SK-N-SH (cell line): ENCODE data around the gene CPVL. TPM values are rescaled to one million over a fixed set of nuclear protein-coding genes. Genes with fewer than 3 reads are reported as not detected.

Source experiments
- CTCF ChIA-PET: fragments of 300-600, 350-600 bp; formaldehyde crosslinking; extraction: SDS; loops from one replicate; lab custom pipeline; 2021; lab: Yijun Ruan, JAX
- POLR2A ChIA-PET: fragments of 350-600 bp; sonication (Branson Sonifier 250); formaldehyde crosslinking; extraction: SDS; loops from one replicate; lab custom pipeline; 2020; ENCODE audit warnings: antibody characterized with exemption, inconsistent platforms; lab: Yijun Ruan, JAX
- DNase-seq: peaks from one replicate; pipeline ENCODE4 v3.0.0; 2012
- H2AFZ ChIP-seq: fragments of 200-600 bp; sonication (generic); 2 replicates; pipeline ENCODE4 v1.8.1; 2016; ENCODE audit warnings: antibody characterized with exemption, mild to moderate bottlenecking, low read depth
- H3F3A ChIP-seq: fragments of 200-600 bp; sonication (generic); replicated peaks from 2 replicates; pipeline ENCODE3; 2016; ENCODE audit warnings: antibody characterized with exemption, mild to moderate bottlenecking; ENCODE audit not compliant: insufficient read depth
- H3K27ac ChIP-seq, 2 experiments: fragments of 200-500 bp in 1 of 2; fragments of 200-600 bp in 1 of 2; sonication (Bioruptor generic) in 1 of 2; sonication (generic), shearing (Covaris generic) in 1 of 2; 2 replicates each; pipeline versions ENCODE4 v1.5.1 to v1.6.1; 2014 to 2016; ENCODE audit warnings: low read depth in 2 of 2, inconsistent platforms in 1 of 2, low read length in 1 of 2, mild to moderate bottlenecking in 1 of 2, mixed read lengths in 1 of 2
- H3K27me3 ChIP-seq: fragments of 200-600 bp; sonication (generic), shearing (Covaris generic); 2 replicates; pipeline ENCODE4 v1.6.1; 2016; ENCODE audit warnings: mixed run types; ENCODE audit not compliant: insufficient read depth
- H3K36me3 ChIP-seq, 2 experiments: fragments of 200-500 bp in 1 of 2; fragments of 200-600 bp in 1 of 2; sonication (Bioruptor generic) in 1 of 2; sonication (generic) in 1 of 2; replicated peaks in 1 of 2; 2 replicates each; pipeline versions ENCODE3 to v1.5.1; 2014 to 2016; ENCODE audit warnings: low read length in 1 of 2, mild to moderate bottlenecking in 1 of 2; ENCODE audit not compliant: insufficient read depth in 2 of 2, control insufficient read depth in 1 of 2
- H3K4me1 ChIP-seq, 2 experiments: fragments of 200-500 bp in 1 of 2; fragments of 200-600 bp in 1 of 2; sonication (Bioruptor generic) in 1 of 2; sonication (generic), shearing (Covaris generic) in 1 of 2; 2 replicates each; pipeline versions ENCODE4 v1.5.1 to v1.6.1; 2014 to 2016; ENCODE audit warnings: low read depth in 1 of 2, low read length in 1 of 2, mixed run types in 1 of 2; ENCODE audit not compliant: insufficient read depth in 2 of 2, control insufficient read depth in 1 of 2
- H3K4me2 ChIP-seq: fragments of 200-600 bp; sonication (generic), shearing (Covaris generic); 2 replicates; pipeline ENCODE4 v1.6.1; 2017; ENCODE audit warnings: mixed run types
- H3K4me3 ChIP-seq, 2 experiments: fragments of 200-500 bp in 1 of 2; fragments of 200-600 bp in 1 of 2; sonication (Bioruptor generic) in 1 of 2; sonication (generic), shearing (Covaris generic) in 1 of 2; 2 replicates each; pipeline versions ENCODE4 v1.5.1 to v1.8.1; 2014 to 2016; ENCODE audit warnings: low read depth in 2 of 2, inconsistent platforms in 1 of 2, low read length in 1 of 2, mild to moderate bottlenecking in 1 of 2, mixed read lengths in 1 of 2, moderate library complexity in 1 of 2
- H3K79me2 ChIP-seq: fragments of 200-600 bp; sonication (generic); 2 replicates; pipeline ENCODE4 v1.8.1; 2017; ENCODE audit warnings: mild to moderate bottlenecking; ENCODE audit not compliant: insufficient read depth
- H3K9ac ChIP-seq: fragments of 200-600 bp; sonication (generic); 2 replicates; pipeline ENCODE4 v1.6.1; 2017; ENCODE audit warnings: mixed run types
- H3K9me2 ChIP-seq: fragments of 200-600 bp; sonication (generic); 2 replicates; pipeline ENCODE4 v1.6.1; 2017; ENCODE audit warnings: mixed run types
- H3K9me3 ChIP-seq: fragments of 200-600 bp; sonication (generic); 2 replicates; pipeline ENCODE4 v1.6.1; 2017; ENCODE audit warnings: mixed run types, mild to moderate bottlenecking, moderate library complexity
- H4K20me1 ChIP-seq: fragments of 200-600 bp; sonication (generic); 2 replicates; pipeline ENCODE4 v1.6.1; 2017; ENCODE audit warnings: mild to moderate bottlenecking, mixed run types; ENCODE audit not compliant: insufficient read depth
- EP300 ChIP-seq, 2 experiments: IDR thresholded peaks; 2 replicates each; pipeline versions ENCODE4 v1.4.0 to v1.6.1; 2012; ENCODE audit warnings: borderline replicate concordance in 1 of 2, low read depth in 1 of 2, low read length in 1 of 2
- FOXM1 ChIP-seq: IDR thresholded peaks from 2 replicates; pipeline ENCODE4 v1.4.0; 2012; ENCODE audit warnings: low read depth, mild to moderate bottlenecking
- GATA2 ChIP-seq: sonication (generic); formaldehyde crosslinking; IDR thresholded peaks from 2 replicates; pipeline ENCODE4 v1.5.0; 2020; ENCODE audit warnings: mild to moderate bottlenecking, missing genetic modification reagents
- JUND ChIP-seq: IDR thresholded peaks from 2 replicates; pipeline ENCODE4 v1.4.0; 2012
- MAX ChIP-seq: IDR thresholded peaks from 2 replicates; pipeline ENCODE4 v1.4.0; 2012; ENCODE audit warnings: low read depth
- NFIC ChIP-seq: IDR thresholded peaks from 2 replicates; pipeline ENCODE4 v1.4.0; 2012; ENCODE audit warnings: borderline replicate concordance
- POLR2AphosphoS5 ChIP-seq: IDR thresholded peaks from 2 replicates; pipeline ENCODE4 v1.6.1; 2012; ENCODE audit warnings: low read depth, low read length
- REST ChIP-seq: IDR thresholded peaks from 2 replicates; pipeline ENCODE4 v1.6.1; 2012; ENCODE audit warnings: mild to moderate bottlenecking, low read depth, low read length, moderate library complexity
- RFX5 ChIP-seq: IDR thresholded peaks from 2 replicates; pipeline ENCODE4 v1.6.1; 2012; ENCODE audit warnings: mild to moderate bottlenecking, improper control_type of control experiment, low read length
- RXRA ChIP-seq: IDR thresholded peaks from 2 replicates; pipeline ENCODE4 v1.4.0; 2012; ENCODE audit warnings: low read depth, mild to moderate bottlenecking, borderline replicate concordance
- SIN3A ChIP-seq: IDR thresholded peaks from 2 replicates; pipeline ENCODE4 v1.6.1; 2012; ENCODE audit warnings: low read depth, mild to moderate bottlenecking, low read length, moderate library complexity, borderline replicate concordance
- SMC3 ChIP-seq: IDR thresholded peaks from 2 replicates; pipeline ENCODE4 v1.6.1; 2012; ENCODE audit warnings: low read depth, low read length, improper control_type of control experiment
- TAF1 ChIP-seq: IDR thresholded peaks from 2 replicates; pipeline ENCODE4 v1.6.1; 2012; ENCODE audit warnings: low read depth, mild to moderate bottlenecking, low read length, moderate library complexity, borderline replicate concordance
- USF1 ChIP-seq: IDR thresholded peaks from 2 replicates; pipeline ENCODE4 v1.4.0; 2012; ENCODE audit warnings: low read depth, borderline replicate concordance
- USF2 ChIP-seq: fragments of 150-350 bp; IDR thresholded peaks from 2 replicates; pipeline ENCODE4 v1.6.1; 2017; ENCODE audit warnings: antibody characterized with exemption, low read length, low read depth, borderline replicate concordance
- YY1 ChIP-seq: IDR thresholded peaks from 2 replicates; pipeline ENCODE4 v1.4.0; 2012; ENCODE audit warnings: low read depth, mild to moderate bottlenecking
- ZBTB33 ChIP-seq: IDR thresholded peaks from 2 replicates; pipeline ENCODE4 v1.4.0; 2012; ENCODE audit warnings: low read depth, borderline replicate concordance
- WGBS: methylation state at CpG from one replicate; pipeline ENCODE4 v1.1.6; 2017; ENCODE audit warnings: low lambda C conversion rate; 5-methylcytosine and 5-hydroxymethylcytosine counted together
- polyA plus RNA-seq, 3 experiments: library from polyadenylated mRNA; depleted of rRNA; stranded (reverse); fragments of >200 nt; gene quantifications; 2 replicates each; pipeline ENCODE4 v1.2.3, GENCODE V29; 2012

CPVL gene
- polyA plus RNA-seq, 1 of the 3 experiments (the other 2 are of a cell fraction): not detected

GRCh38 chr7:28999895-29000716, 146.2 kb downstream of the CPVL start:
- TF ChIP-seq MAX (no peak), JUND (no peak), FOXM1 (no peak), TAF1 (no peak), YY1 (no peak), RXRA (no peak), SIN3A (no peak)
- Histone ChIP-seq H3K9me3 (no peaks in the 10 kb centered on the region), H3K9ac (no peak overlapping the region), H2AFZ (no peak overlapping the region), H3K27me3 (no peaks in the 10 kb centered on the region; the same call in 1 of the 2 replicates), H3K27ac (no peak overlapping the region), H3F3A (no peaks in the 10 kb centered on the region), H3K4me3 (no peak overlapping the region), H3K4me1 (peaks cover 0 to 12% of the 10 kb centered on the region in 2 experiments; a peak in 1 of 4 replicates), H3K9me2 (no peaks in the 10 kb centered on the region), H3K79me2 (no peaks in the 10 kb centered on the region), H4K20me1 (no peaks in the 10 kb centered on the region), H3K36me3 (no peaks in the 10 kb centered on the region), H3K4me2 (no peak overlapping the region)
- ChIA-PET POLR2A (no interaction called here), CTCF (interaction anchor here (1.2 kb wide), 1 partner anchor 106 kb away, joined by 5 read pairs; no protein-coding TSS in a partner anchor)
- 60% methylated on average over 12 of the region's 12 CpGs for WGBS
- no peak for DNase-seq

GRCh38 chr7:28999427-28999826, 146.9 kb downstream of the CPVL start:
- H3K9me2 ChIP-seq: no peaks in the 10 kb centered on the region
- H2AFZ ChIP-seq: no peak overlapping the region
- H3K79me2 ChIP-seq: no peaks in the 10 kb centered on the region
- no peaks in the 10 kb centered on the region for H3K9me3 ChIP-seq
- no peaks in the 10 kb centered on the region for H3K36me3 ChIP-seq
- no peak for DNase-seq
- no peaks in the 10 kb centered on the region; the same call in 1 of the 2 replicates for H3K27me3 ChIP-seq
- H4K20me1 ChIP-seq: no peaks in the 10 kb centered on the region
- no peaks in the 10 kb centered on the region for H3F3A ChIP-seq
- H3K4me1 ChIP-seq: peaks cover 0 to 12% of the 10 kb centered on the region in 2 experiments; a peak in 1 of 4 replicates
- ChIA-PET CTCF (interaction anchor here (1.2 kb wide), 2 partner anchors 43 to 107 kb away, joined by 3 to 5 read pairs; no protein-coding TSS in a partner anchor), POLR2A (no interaction called here)
- no peak overlapping the region for H3K4me3 ChIP-seq
- no peak overlapping the region for H3K9ac ChIP-seq
- WGBS: 86% methylated on average over 5 of the region's 5 CpGs
- H3K4me2 ChIP-seq: no peak overlapping the region
- no peak overlapping the region for H3K27ac ChIP-seq
- TF ChIP-seq SMC3 (no peak), GATA2 (no peak), USF1 (no peak), FOXM1 (no peak), REST (no peak), USF2 (no peak), RFX5 (no peak), POLR2AphosphoS5 (no peak), EP300 (IDR thresholded peaks at IDR 0.05; ENCODE audit: borderline replicate concordance in 1 of 2, low read depth in 1 of 2, low read length in 1 of 2) (no peak), NFIC (no peak), ZBTB33 (no peak)
